ENCODE results near the gene BCAR1.

BCAR1 gene

DNA sequence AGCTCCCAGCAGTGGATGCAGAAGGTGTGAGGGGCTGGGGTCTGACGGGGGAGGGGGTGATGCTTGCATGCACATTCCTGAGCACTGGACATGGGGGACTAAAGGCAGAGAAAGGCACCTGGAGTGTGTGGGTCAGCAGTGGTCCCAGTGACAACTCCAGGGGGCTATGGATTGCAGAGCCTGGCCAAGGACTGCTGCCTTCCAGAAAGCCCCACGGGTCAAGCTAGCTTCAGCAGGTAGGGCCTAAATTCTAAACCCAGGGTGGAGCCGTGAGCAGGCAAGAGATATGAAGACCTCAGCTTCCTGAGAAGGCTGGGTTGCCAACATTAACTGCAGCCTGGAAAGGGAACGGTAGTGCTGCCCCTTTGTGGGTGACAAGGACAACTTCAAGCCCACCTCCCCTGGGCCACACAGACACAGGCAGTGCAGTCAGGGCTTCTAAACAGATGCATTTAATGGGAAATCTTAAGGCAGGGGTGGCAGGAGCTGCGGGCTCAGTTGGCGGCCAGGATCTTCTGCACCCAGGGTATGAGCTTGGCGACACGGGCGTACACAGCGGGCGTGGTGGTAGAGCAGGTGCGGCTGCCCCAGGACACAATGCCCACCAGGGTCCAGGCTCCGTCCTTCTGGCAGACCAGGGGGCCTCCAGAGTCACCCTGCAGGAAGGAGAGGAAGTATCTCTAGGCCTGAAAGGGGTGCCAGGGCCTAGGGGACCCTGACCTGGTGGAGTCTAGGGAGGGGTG is 47.6 kb downstream of the BCAR1 start:
- no peaks in the 10 kb centered on the region for H3K9me3 ChIP-seq (ENCODE audit: control insufficient read depth, low read length)
- H3K4me1 ChIP-seq (ENCODE audit: control insufficient read depth, insufficient read depth, low read length, poor library complexity, severe bottlenecking): peaks cover 5% of the 10 kb centered on the region
- no peaks in the 10 kb centered on the region for H3K36me3 ChIP-seq (ENCODE audit: control insufficient read depth, insufficient read depth, low read length)
- no peak overlapping the region for H3K27ac ChIP-seq (ENCODE audit: insufficient read depth, low read length, poor library complexity, severe bottlenecking)
- no peak for DNase-seq
- no peaks in the 10 kb centered on the region for H3K27me3 ChIP-seq (replicated peaks; ENCODE audit: control insufficient read depth, insufficient read depth, low read length, poor library complexity, severe bottlenecking)
- no peak overlapping the region for H3K4me3 ChIP-seq (ENCODE audit: insufficient read depth, low read depth, low read length, poor library complexity, severe bottlenecking)

DNA sequence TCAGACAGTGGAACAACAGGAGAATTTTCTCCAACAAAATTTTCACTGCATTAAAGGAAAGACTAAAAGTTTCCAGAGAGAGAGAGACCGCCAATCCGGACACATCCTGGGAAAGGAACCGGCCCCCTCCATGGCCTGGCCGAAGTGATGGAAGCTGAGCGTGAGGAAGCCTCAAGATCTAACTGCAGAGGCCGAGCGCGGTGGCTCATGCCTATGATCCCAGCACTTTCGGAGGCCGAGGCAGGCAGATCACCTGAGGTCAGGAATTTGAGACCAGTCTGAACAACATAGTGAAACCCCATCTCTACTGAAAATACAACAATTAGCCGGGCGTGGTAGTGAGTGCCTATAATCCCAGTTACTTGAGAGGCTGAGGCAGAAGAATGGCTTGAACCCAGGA is 48.3 kb downstream of the BCAR1 start:
- Histone ChIP-seq H3K36me3 (ENCODE audit: control insufficient read depth, insufficient read depth, low read length) (no peaks in the 10 kb centered on the region), H3K27me3 (replicated peaks; ENCODE audit: control insufficient read depth, insufficient read depth, low read length, poor library complexity, severe bottlenecking) (no peaks in the 10 kb centered on the region), H3K9me3 (ENCODE audit: control insufficient read depth, low read length) (no peaks in the 10 kb centered on the region), H3K27ac (ENCODE audit: insufficient read depth, low read length, poor library complexity, severe bottlenecking) (no peak overlapping the region), H3K4me1 (ENCODE audit: control insufficient read depth, insufficient read depth, low read length, poor library complexity, severe bottlenecking) (peaks cover 5% of the 10 kb centered on the region), H3K4me3 (ENCODE audit: insufficient read depth, low read depth, low read length, poor library complexity, severe bottlenecking) (no peak overlapping the region)
- DNase-seq: no peak

DNA sequence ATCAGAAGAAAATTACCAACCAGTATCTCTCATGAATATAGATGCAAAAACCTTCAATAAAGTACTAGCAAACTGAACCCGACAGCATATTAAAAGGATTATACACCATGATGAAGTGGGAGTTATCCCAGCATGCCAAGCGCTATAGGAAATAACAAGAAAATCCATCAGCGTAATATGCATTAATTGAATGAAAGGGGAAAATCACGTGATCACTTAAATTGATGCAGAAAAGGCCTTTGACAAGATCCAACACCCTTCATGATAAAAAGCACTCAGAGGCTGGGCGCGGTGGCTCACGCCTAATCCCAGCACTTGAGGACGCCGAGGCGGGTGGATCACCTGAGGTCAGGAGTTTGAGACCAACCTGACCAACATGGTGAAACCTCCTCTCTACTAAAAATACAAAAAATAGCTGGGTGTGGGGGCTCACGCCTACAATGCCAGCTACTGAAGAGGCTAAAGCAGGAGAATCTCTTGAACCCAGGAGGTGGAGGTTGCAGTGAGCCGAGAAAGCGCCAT is 49.3 kb downstream of the BCAR1 start:
- H3K9me3 ChIP-seq (ENCODE audit: control insufficient read depth, low read length): no peaks in the 10 kb centered on the region
- no peak overlapping the region for H3K27ac ChIP-seq (ENCODE audit: insufficient read depth, low read length, poor library complexity, severe bottlenecking)
- no peaks in the 10 kb centered on the region for H3K36me3 ChIP-seq (ENCODE audit: control insufficient read depth, insufficient read depth, low read length)
- no peak overlapping the region for H3K4me3 ChIP-seq (ENCODE audit: insufficient read depth, low read depth, low read length, poor library complexity, severe bottlenecking)
- DNase-seq: no peak
- H3K4me1 ChIP-seq (ENCODE audit: control insufficient read depth, insufficient read depth, low read length, poor library complexity, severe bottlenecking): peaks cover 5% of the 10 kb centered on the region
- no peaks in the 10 kb centered on the region for H3K27me3 ChIP-seq (replicated peaks; ENCODE audit: control insufficient read depth, insufficient read depth, low read length, poor library complexity, severe bottlenecking)

DNA sequence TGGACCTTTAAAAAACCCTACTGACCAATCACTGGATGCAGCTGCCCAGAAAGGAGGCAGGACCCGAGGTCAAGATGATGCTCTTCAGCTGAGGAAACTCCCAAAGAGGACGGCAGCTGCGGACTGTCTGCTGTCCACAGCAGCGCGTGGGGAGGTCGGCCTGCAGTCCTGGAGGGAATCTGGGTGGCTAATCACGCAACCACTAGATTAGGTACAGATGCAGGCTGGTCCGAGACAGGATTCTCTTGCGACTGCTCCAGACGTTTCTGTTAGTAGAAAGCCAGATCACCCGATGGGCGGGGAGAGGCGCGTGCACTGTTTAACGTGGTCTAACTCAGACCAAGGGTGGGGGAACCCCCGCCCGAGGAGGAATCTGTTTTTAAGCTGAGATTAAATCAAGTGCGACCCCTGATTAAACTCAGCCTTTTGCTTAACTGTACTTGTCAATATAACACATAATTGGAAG is 53.3 kb downstream of the BCAR1 start:
- H3K27ac ChIP-seq (ENCODE audit: insufficient read depth, low read length, poor library complexity, severe bottlenecking): no peak overlapping the region
- H3K36me3 ChIP-seq (ENCODE audit: control insufficient read depth, insufficient read depth, low read length): no peaks in the 10 kb centered on the region
- H3K9me3 ChIP-seq (ENCODE audit: control insufficient read depth, low read length): no peaks in the 10 kb centered on the region
- H3K27me3 ChIP-seq (replicated peaks; ENCODE audit: control insufficient read depth, insufficient read depth, low read length, poor library complexity, severe bottlenecking): no peaks in the 10 kb centered on the region
- H3K4me3 ChIP-seq (ENCODE audit: insufficient read depth, low read depth, low read length, poor library complexity, severe bottlenecking): no peak overlapping the region
- no peak for DNase-seq
- peaks cover 5% of the 10 kb centered on the region for H3K4me1 ChIP-seq (ENCODE audit: control insufficient read depth, insufficient read depth, low read length, poor library complexity, severe bottlenecking)

DNA sequence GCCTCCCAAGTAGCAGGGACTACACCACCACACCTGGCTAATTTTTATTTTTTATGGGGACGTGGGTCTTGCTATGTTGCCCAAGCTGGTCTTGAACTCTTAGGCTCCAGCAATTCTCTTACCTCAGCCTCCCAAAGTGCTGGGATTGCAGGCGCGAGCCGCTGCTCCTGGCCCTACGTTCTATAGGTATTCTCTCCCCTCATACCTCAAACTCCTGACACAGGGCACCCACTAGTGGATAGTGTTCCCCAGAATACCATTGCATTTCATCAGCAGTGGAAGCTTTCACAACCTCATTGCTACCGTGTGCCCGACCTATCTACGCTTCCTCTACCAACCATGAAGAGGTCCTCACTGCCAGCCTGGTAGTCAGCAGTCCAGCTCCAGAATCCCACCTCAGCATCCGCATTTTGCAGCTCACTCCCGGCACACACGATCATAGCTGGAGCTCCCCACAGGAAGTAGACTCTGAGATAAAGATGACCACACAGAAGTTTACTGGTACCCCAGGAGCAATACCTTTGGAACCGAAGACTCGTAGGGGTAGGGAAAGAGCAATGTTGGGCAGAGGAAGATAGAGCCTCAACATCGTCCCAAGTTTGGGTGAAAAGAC is 53.8 kb downstream of the BCAR1 start:
- no peak overlapping the region for H3K4me3 ChIP-seq (ENCODE audit: insufficient read depth, low read depth, low read length, poor library complexity, severe bottlenecking)
- no peaks in the 10 kb centered on the region for H3K27me3 ChIP-seq (replicated peaks; ENCODE audit: control insufficient read depth, insufficient read depth, low read length, poor library complexity, severe bottlenecking)
- no peaks in the 10 kb centered on the region for H3K36me3 ChIP-seq (ENCODE audit: control insufficient read depth, insufficient read depth, low read length)
- DNase-seq: no peak
- H3K27ac ChIP-seq (ENCODE audit: insufficient read depth, low read length, poor library complexity, severe bottlenecking): no peak overlapping the region
- H3K9me3 ChIP-seq (ENCODE audit: control insufficient read depth, low read length): no peaks in the 10 kb centered on the region
- peaks cover 5% of the 10 kb centered on the region for H3K4me1 ChIP-seq (ENCODE audit: control insufficient read depth, insufficient read depth, low read length, poor library complexity, severe bottlenecking)

DNA sequence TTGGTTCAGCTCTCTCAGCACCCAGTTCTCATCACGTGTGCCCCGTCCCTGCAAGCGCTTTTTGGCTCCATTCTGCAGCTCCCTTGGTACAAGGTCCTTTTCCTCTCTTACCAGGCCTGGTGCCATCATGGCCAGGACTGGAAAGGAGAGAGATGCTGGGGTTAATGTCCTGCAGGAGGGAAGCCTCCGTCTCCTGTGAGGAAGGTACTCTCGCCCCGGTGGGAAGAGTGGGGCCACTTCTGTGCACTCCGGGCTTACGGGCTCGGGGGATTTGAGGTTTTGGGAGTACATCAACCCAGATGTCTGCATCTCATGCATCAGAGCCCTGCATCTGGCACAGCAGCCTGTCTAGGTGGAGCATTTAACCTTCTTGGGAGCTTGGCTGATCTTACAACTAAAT is 54.6 kb downstream of the BCAR1 start:
- Histone ChIP-seq H3K27ac (ENCODE audit: insufficient read depth, low read length, poor library complexity, severe bottlenecking) (no peak overlapping the region), H3K4me1 (ENCODE audit: control insufficient read depth, insufficient read depth, low read length, poor library complexity, severe bottlenecking) (peaks cover 5% of the 10 kb centered on the region), H3K27me3 (replicated peaks; ENCODE audit: control insufficient read depth, insufficient read depth, low read length, poor library complexity, severe bottlenecking) (no peaks in the 10 kb centered on the region), H3K36me3 (ENCODE audit: control insufficient read depth, insufficient read depth, low read length) (no peaks in the 10 kb centered on the region), H3K4me3 (ENCODE audit: insufficient read depth, low read depth, low read length, poor library complexity, severe bottlenecking) (no peak overlapping the region), H3K9me3 (ENCODE audit: control insufficient read depth, low read length) (no peaks in the 10 kb centered on the region)
- no peak for DNase-seq

DNA sequence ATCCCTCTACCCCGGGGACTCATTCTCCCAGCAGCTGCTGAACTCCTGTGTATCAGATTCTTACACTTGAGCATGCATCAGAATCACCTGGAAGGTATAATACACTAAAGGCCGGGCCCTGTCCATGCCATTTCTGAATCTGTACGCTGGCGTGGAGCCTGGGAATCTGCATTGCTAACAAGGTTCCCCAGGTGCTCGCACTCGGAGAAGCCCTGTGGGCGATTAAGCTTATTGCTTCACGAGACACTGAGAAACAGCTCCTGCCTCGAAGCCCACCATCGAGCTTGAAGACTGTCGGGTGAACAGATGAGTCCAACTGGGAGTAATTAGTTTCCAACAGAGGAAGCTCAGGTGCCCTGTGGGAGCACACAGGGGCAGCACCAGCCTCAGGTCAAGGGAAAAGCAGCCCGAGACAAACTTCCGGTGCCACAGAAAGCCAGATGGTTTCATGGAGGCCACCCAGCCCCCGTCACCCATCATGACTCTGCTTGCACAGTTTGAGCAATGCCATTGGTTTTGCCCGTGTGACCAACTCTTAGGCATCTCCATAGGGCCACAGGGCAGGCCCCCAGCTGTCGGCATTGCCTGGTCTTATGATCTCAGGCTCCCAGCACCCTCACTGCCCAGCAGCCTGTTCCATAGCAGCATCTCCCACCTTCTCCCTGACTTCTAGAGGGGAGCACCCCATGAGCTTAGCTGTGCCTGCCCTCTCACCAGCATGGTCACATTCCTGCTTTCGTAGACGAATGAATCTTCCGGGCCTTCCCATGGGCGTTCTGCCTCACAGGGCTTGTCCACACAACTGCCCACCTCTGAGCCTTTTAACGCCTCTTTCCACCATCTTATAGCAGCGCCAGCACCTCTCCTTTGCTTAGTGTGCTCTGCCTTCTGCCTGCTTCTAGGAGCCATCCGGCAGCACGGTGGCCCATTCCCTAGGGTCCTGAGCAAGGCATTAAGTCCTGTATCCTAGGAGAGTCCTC is 55.3 kb downstream of the BCAR1 start:
- Histone ChIP-seq H3K36me3 (ENCODE audit: control insufficient read depth, insufficient read depth, low read length) (no peaks in the 10 kb centered on the region), H3K27me3 (replicated peaks; ENCODE audit: control insufficient read depth, insufficient read depth, low read length, poor library complexity, severe bottlenecking) (no peaks in the 10 kb centered on the region), H3K4me1 (ENCODE audit: control insufficient read depth, insufficient read depth, low read length, poor library complexity, severe bottlenecking) (peaks cover 1% of the 10 kb centered on the region), H3K27ac (ENCODE audit: insufficient read depth, low read length, poor library complexity, severe bottlenecking) (no peak overlapping the region), H3K9me3 (ENCODE audit: control insufficient read depth, low read length) (no peaks in the 10 kb centered on the region), H3K4me3 (ENCODE audit: insufficient read depth, low read depth, low read length, poor library complexity, severe bottlenecking) (no peak overlapping the region)
- no peak for DNase-seq

DNA sequence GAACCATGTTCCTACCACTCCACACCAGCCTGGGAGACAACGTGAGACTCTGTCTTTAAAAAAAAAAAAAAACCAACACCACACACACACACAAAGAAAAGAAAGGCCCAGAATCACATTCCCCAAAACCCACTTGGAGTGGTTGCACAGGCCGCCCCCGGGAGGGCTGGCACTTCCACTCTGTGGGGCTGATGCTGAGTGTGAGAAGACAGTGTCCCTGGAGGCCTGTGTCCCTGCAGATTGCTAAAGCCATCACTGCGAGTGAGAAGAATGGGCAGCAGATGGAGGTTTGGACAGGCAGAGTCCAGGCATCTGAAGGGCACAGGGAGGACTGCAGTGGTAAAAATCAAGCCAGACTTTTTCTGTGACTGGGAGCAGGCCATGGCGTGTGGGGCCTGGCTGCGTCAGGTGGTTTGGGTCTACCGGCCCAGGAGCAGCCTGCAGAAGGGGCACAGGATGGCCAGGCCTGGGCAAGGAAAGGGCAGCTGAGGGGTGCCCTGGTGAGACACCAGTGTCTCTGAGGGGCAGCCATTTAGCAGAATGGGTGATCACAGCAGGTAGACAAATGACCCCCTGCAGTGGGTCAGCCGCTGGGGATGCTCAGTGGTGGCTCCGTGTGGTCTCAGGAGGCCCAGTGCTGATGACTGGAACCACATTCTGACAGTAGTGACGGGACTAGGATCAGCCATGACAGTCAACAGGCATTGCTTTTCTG is 57.5 kb downstream of the BCAR1 start:
- Histone ChIP-seq H3K36me3 (ENCODE audit: control insufficient read depth, insufficient read depth, low read length) (no peaks in the 10 kb centered on the region), H3K27ac (ENCODE audit: insufficient read depth, low read length, poor library complexity, severe bottlenecking) (no peak overlapping the region), H3K9me3 (ENCODE audit: control insufficient read depth, low read length) (no peaks in the 10 kb centered on the region), H3K4me1 (ENCODE audit: control insufficient read depth, insufficient read depth, low read length, poor library complexity, severe bottlenecking) (no peaks in the 10 kb centered on the region), H3K27me3 (replicated peaks; ENCODE audit: control insufficient read depth, insufficient read depth, low read length, poor library complexity, severe bottlenecking) (no peaks in the 10 kb centered on the region), H3K4me3 (ENCODE audit: insufficient read depth, low read depth, low read length, poor library complexity, severe bottlenecking) (no peak overlapping the region)
- DNase-seq: no peak

DNA sequence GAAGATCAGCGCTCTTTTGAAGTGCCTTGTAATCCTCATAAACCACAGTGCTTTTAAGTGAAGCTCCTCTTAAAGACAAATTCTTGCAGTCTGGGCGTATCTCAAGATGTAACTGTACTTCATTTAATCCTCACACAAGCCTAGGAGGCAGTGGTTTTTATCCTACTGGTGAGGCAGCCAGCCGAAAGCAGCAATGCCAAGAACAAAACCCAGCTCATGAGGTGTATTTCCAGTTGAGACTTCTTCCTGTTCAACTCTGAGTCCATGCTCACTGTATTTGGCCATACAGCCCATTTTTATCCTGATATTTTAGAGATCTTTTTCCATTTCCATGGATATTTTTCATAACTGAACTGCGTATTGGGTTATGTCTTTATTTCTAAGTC is 58.2 kb downstream of the BCAR1 start:
- Histone ChIP-seq H3K4me3 (ENCODE audit: insufficient read depth, low read depth, low read length, poor library complexity, severe bottlenecking) (no peak overlapping the region), H3K4me1 (ENCODE audit: control insufficient read depth, insufficient read depth, low read length, poor library complexity, severe bottlenecking) (no peaks in the 10 kb centered on the region), H3K36me3 (ENCODE audit: control insufficient read depth, insufficient read depth, low read length) (no peaks in the 10 kb centered on the region), H3K27ac (ENCODE audit: insufficient read depth, low read length, poor library complexity, severe bottlenecking) (no peak overlapping the region), H3K9me3 (ENCODE audit: control insufficient read depth, low read length) (no peaks in the 10 kb centered on the region), H3K27me3 (replicated peaks; ENCODE audit: control insufficient read depth, insufficient read depth, low read length, poor library complexity, severe bottlenecking) (no peaks in the 10 kb centered on the region)
- DNase-seq: no peak
